Liver (tissue), 9 donors: ENCODE results near the gene RFNG. TPM values are rescaled to one million over a fixed set of nuclear protein-coding genes. Genes with fewer than 3 reads are reported as not detected.

Source experiments
- DNase-seq: peaks from one replicate; pipeline ENCODE4 v3.0.0-alpha.2; 2017; ENCODE audit warnings: low spot score
- H3K27ac ChIP-seq, 2 donors: one replicate each; pipeline ENCODE4 v1.7.0; 2013; ENCODE audit warnings: inconsistent platforms in 2 of 2, low read length in 2 of 2, control low read depth in 1 of 2, low read depth in 1 of 2, mild to moderate bottlenecking in 1 of 2
- H3K27me3 ChIP-seq, 4 donors: one replicate each; pipeline versions ENCODE4 v1.6.1 to v1.7.0; 2013; ENCODE audit warnings: low read length in 3 of 4, inconsistent platforms in 1 of 4, mild to moderate bottlenecking in 1 of 4, moderate library complexity in 1 of 4; ENCODE audit not compliant: control insufficient read depth in 4 of 4, insufficient read depth in 4 of 4
- H3K36me3 ChIP-seq, 4 donors: one replicate each; pipeline versions ENCODE4 v1.6.1 to v1.7.0; 2013; ENCODE audit warnings: low read length in 3 of 4, mild to moderate bottlenecking in 3 of 4, low read depth in 1 of 4, moderate library complexity in 1 of 4; ENCODE audit not compliant: control insufficient read depth in 4 of 4, insufficient read depth in 3 of 4
- H3K4me1 ChIP-seq, 4 donors: one replicate each; pipeline versions ENCODE4 v1.6.1 to v1.7.0; 2013; ENCODE audit warnings: low read length in 3 of 4, mild to moderate bottlenecking in 3 of 4, moderate library complexity in 1 of 4; ENCODE audit not compliant: control insufficient read depth in 4 of 4, insufficient read depth in 4 of 4
- H3K4me3 ChIP-seq, 3 donors: one replicate each; pipeline versions ENCODE4 v1.6.1 to v1.7.0; 2013; ENCODE audit warnings: low read length in 3 of 3, control low read depth in 1 of 3, low read depth in 1 of 3, mild to moderate bottlenecking in 1 of 3
- H3K9ac ChIP-seq, 2 donors: one replicate each; pipeline ENCODE4 v1.7.0; 2013; ENCODE audit warnings: low read length in 2 of 2, mild to moderate bottlenecking in 2 of 2, moderate library complexity in 2 of 2, control low read depth in 1 of 2, low read depth in 1 of 2
- H3K9me3 ChIP-seq, 4 donors: one replicate each; pipeline versions ENCODE4 v1.6.1 to v1.7.0; 2013; ENCODE audit warnings: low read length in 3 of 4; ENCODE audit not compliant: control insufficient read depth in 4 of 4
- EGR1 ChIP-seq, 2 donors: IDR thresholded peaks; 2 replicates each; pipeline ENCODE4 v1.6.1; 2016 to 2018; ENCODE audit warnings: antibody characterized with exemption in 2 of 2, low read depth in 2 of 2
- FOXA1 ChIP-seq: IDR thresholded peaks from 2 replicates; pipeline ENCODE4 v1.6.1; 2016; ENCODE audit warnings: antibody characterized with exemption
- FOXA2 ChIP-seq: IDR thresholded peaks from 2 replicates; pipeline ENCODE4 v1.6.1; 2016; ENCODE audit warnings: antibody characterized with exemption
- GABPA ChIP-seq, 2 donors: IDR thresholded peaks in 1 of 2; conservative IDR thresholded peaks in 1 of 2; 2 replicates each; pipeline ENCODE4 v1.6.1; 2016; ENCODE audit warnings: antibody characterized with exemption in 2 of 2, mild to moderate bottlenecking in 1 of 2, moderate library complexity in 1 of 2
- HNF4A ChIP-seq, 2 donors: conservative IDR thresholded peaks; 2 replicates each; pipeline ENCODE4 v1.6.1; 2016; ENCODE audit warnings: antibody characterized with exemption in 2 of 2, mild to moderate bottlenecking in 2 of 2
- HNF4G ChIP-seq: IDR thresholded peaks from 2 replicates; pipeline ENCODE4 v1.6.1; 2016; ENCODE audit warnings: antibody characterized with exemption
- JUND ChIP-seq, 2 donors: IDR thresholded peaks; 2 replicates each; pipeline ENCODE4 v1.6.1; 2016; ENCODE audit warnings: antibody characterized with exemption in 2 of 2
- MAX ChIP-seq: IDR thresholded peaks from 2 replicates; pipeline ENCODE4 v1.6.1; 2016; ENCODE audit warnings: antibody characterized with exemption
- NR2F2 ChIP-seq: IDR thresholded peaks from 2 replicates; pipeline ENCODE4 v1.6.1; 2016; ENCODE audit warnings: antibody characterized with exemption
- RAD21 ChIP-seq, 2 donors: IDR thresholded peaks; 2 replicates each; pipeline ENCODE4 v1.6.1; 2016; ENCODE audit warnings: antibody characterized with exemption in 2 of 2, mild to moderate bottlenecking in 2 of 2
- REST ChIP-seq: IDR thresholded peaks from 2 replicates; pipeline ENCODE4 v1.6.1; 2016; ENCODE audit warnings: antibody characterized with exemption, mild to moderate bottlenecking
- SP1 ChIP-seq: IDR thresholded peaks from 2 replicates; pipeline ENCODE4 v1.6.1; 2018; ENCODE audit warnings: antibody characterized with exemption, mild to moderate bottlenecking
- TAF1 ChIP-seq: conservative IDR thresholded peaks from 2 replicates; pipeline ENCODE4 v1.6.1; 2016; ENCODE audit warnings: antibody characterized with exemption, mild to moderate bottlenecking
- ZBTB33 ChIP-seq: IDR thresholded peaks from 2 replicates; pipeline ENCODE4 v1.6.1; 2016; ENCODE audit warnings: antibody characterized with exemption
- WGBS: extraction: QIAGEN DNeasy Blood & Tissue Kit; methylation state at CpG from one replicate; pipeline ENCODE4 v1.1.7; 2013; 5-methylcytosine and 5-hydroxymethylcytosine counted together
- polyA plus RNA-seq, 2 donors: library from polyadenylated mRNA; stranded (reverse) in 1 of 2; unstranded in 1 of 2; fragments of 200-250 nt in 1 of 2; fragments of >200 nt in 1 of 2; fragmentation: Nextera tagmentation in 1 of 2; extraction: Ambion mirVana in 1 of 2; gene quantifications; one replicate each; pipeline versions ENCODE4 v1.2.1 to v1.2.3, GENCODE V29; 2013 to 2015
- total RNA-seq, 2 donors: library from RNA; depleted of rRNA; stranded (reverse); fragments of >200 nt; gene quantifications; one replicate each; pipeline ENCODE4 v1.2.3, GENCODE V29; 2014
- donor health status: healthy.
- donor health status: healthy.
- donor health status: healthy.
- donor health status: healthy.
- donor health status: healthy.

RFNG gene
- total and polyA plus RNA-seq, 4 donors = 15.0 to 36.0 (median 23.4) TPM

- H3K9me3 ChIP-seq = no peaks in the 10 kb centered on the region
- no peak for DNase-seq
- H3K36me3 ChIP-seq = peaks cover 2 to 49% (median 16%) of the 10 kb centered on the region in 4 donors
- peaks cover 8 to 32% (median 24%) of the 10 kb centered on the region in 4 donors for H3K4me1 ChIP-seq
- no peak overlapping the region for H3K9ac ChIP-seq
- 93% methylated on average over 9 of the region's 9 CpGs for WGBS
- H3K27ac ChIP-seq = no peak overlapping the region
- TF ChIP-seq JUND (IDR thresholded peaks at IDR 0.05) = no peak
- no peak for TF ChIP-seq REST
- no peak for TF ChIP-seq EGR1 (IDR thresholded peaks at IDR 0.05; ENCODE audit: low read depth in 2 of 2)
- no peak for TF ChIP-seq FOXA2
- H3K27me3 ChIP-seq = no peaks in the 10 kb centered on the region
- no peak overlapping the region for H3K4me3 ChIP-seq
Measured at GRCh38 chr17:82062984-82063368, 11.4 kb upstream of the RFNG start.

GRCh38 chr17:82062076-82062983 is 10.7 kb upstream of the RFNG start:
- Histone ChIP-seq H3K4me1 (peaks cover 8 to 32% (median 24%) of the 10 kb centered on the region in 4 donors), H3K27ac (no peak overlapping the region), H3K27me3 (no peaks in the 10 kb centered on the region), H3K9me3 (no peaks in the 10 kb centered on the region), H3K36me3 (peaks cover 6 to 55% (median 20%) of the 10 kb centered on the region in 4 donors), H3K9ac (no peak overlapping the region), H3K4me3 (no peak overlapping the region)
- TF ChIP-seq RAD21 (IDR thresholded peaks at IDR 0.05) = peak in 1 of 2 donors; percentile 11
- TF ChIP-seq ZBTB33 = no peak
- TF ChIP-seq JUND (IDR thresholded peaks at IDR 0.05) = no peak
- DNase-seq = no peak
- WGBS = 83% methylated on average over 24 of the region's 24 CpGs

- no peak overlapping the region for H3K9ac ChIP-seq
- H3K4me1 ChIP-seq = peaks cover 8 to 32% (median 24%) of the 10 kb centered on the region in 4 donors
- no peak for DNase-seq
- no peak overlapping the region for H3K4me3 ChIP-seq
- no peaks in the 10 kb centered on the region for H3K27me3 ChIP-seq
- H3K9me3 ChIP-seq = no peaks in the 10 kb centered on the region
- WGBS = 88% methylated on average over 34 of the region's 34 CpGs
- peaks cover 6 to 64% (median 24%) of the 10 kb centered on the region in 4 donors for H3K36me3 ChIP-seq
- H3K27ac ChIP-seq = no peak overlapping the region
- TF ChIP-seq REST (no peak), GABPA (IDR thresholded peaks at IDR 0.05 in 1 of 2, conservative IDR thresholded peaks at IDR 0.05 in 1 of 2) (no peak), SP1 (no peak), NR2F2 (no peak), JUND (IDR thresholded peaks at IDR 0.05) (no peak), TAF1 (no peak), MAX (no peak), HNF4A (conservative IDR thresholded peaks at IDR 0.05) (no peak), EGR1 (IDR thresholded peaks at IDR 0.05; ENCODE audit: low read depth in 2 of 2) (no peak), HNF4G (no peak), FOXA1 (no peak)
Measured at GRCh38 chr17:82061047-82061925, 9.7 kb upstream of the RFNG start.
